Natural killer cell treated with Interleukin-12 subunit alpha and Interleukin-12 subunit beta and Interleukin-15 and Interleukin-18, amount 100 ng/mL, for 72 hours (primary cell): ENCODE results near the gene PER2. TPM values are rescaled to one million over a fixed set of nuclear protein-coding genes. Genes with fewer than 3 reads are reported as not detected.
A peak's percentile ranks its signal among the peaks of the same experiment; 100 is the strongest.
"Not testable (repeated sequence)": the region's sequence is repeated elsewhere in the genome, so short reads cannot be mapped to it uniquely, and the experiment has no call there.

Experiments used
- ATAC-seq, 2 donors: fragments of 150-1000 bp; cut with Tn5 transposase in 1 of 2; sonication (Bioruptor Pico), chemical (Tn5 transposase) in 1 of 2; 2 replicates each; pipeline ENCODE4 v1.10.0; 2021
- DNase-seq: peaks from one replicate; pipeline ENCODE4 v3.0.0; 2022; ENCODE audit warnings: low spot score
- H3K27ac Mint-ChIP-seq, 2 donors: 1 replicate in 1 of 2; 2 replicates in 1 of 2; pipeline ENCODE4 v1.8.0; 2022; ENCODE audit warnings: mixed read lengths in 2 of 2, mild to moderate bottlenecking in 1 of 2, moderate library complexity in 1 of 2
- H3K27me3 Mint-ChIP-seq, 2 donors: 1 replicate in 1 of 2; 2 replicates in 1 of 2; pipeline ENCODE4 v1.8.0; 2022; ENCODE audit warnings: mixed read lengths in 2 of 2
- H3K36me3 Mint-ChIP-seq: one replicate; pipeline ENCODE4 v1.8.0; 2022; ENCODE audit warnings: mixed read lengths
- H3K4me1 Mint-ChIP-seq, 2 donors: 1 replicate in 1 of 2; 2 replicates in 1 of 2; pipeline ENCODE4 v1.8.0; 2022; ENCODE audit warnings: low read depth in 2 of 2, mixed read lengths in 2 of 2, mild to moderate bottlenecking in 1 of 2
- H3K4me3 Mint-ChIP-seq: one replicate; pipeline ENCODE4 v1.8.0; 2022; ENCODE audit warnings: mixed read lengths
- H3K9me3 Mint-ChIP-seq: 2 replicates; pipeline ENCODE4 v1.8.0; 2022; ENCODE audit warnings: mixed read lengths
- total RNA-seq, 2 donors: library from RNA; stranded (reverse); gene quantifications; one replicate each; pipeline ENCODE4 v1.2.3, GENCODE V29; 2022

Gene PER2
- total RNA-seq: 10 to 100 TPM; 13.8 to 18.4 TPM

DNA sequence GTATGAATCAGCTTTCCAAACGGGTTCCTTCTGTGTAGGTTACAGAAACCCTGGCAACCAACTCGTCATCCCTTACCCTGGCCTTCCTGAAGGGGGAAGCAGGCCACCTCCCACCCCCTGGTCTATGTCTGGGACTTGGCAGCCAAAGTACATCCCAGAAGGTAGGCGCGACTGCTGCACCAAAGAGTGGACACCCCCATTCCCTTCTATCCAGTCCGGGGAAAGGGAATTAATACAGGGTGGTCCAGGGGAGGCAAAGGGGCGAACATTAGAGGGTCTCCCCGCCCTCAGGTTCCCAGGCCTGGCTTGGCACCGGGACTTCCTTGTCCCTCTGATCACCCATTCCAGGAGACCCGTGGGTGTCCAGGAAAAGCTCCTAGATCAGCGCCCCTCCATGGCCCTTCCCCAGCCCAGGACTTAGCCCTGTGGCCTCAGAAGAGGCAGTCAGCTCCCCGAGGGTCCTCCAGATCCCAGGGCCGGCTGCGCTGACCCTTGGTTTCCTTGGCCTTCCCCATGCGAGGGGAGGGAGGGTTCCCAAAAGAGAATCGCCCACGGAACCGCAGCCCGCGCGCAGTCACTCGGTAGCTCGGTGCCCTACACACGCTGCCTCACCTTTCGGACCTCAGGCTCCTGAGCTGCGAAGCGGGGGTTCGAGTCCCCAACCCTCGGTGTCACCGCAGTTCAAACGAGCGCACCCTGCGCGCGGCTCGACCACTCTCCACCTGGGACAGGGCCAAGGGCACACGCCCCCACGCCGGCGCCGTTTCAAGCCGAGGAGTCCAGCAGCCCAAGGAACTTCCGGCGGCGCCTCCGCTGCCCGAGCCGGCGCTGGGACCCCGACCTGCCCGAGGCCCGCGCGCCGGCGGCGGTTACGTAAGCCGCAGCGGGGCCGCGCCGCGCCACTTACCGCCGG is at the start of gene PER2:
PER2 (minus strand) TSS at position 874 of the 913 bp plus-strand sequence. CDS start 10,674 bp downstream, outside the sequence.
- Mint-ChIP-seq H3K9me3 (no peaks in the 10 kb centered on the region), H3K27ac (peak within 1 kb of the TSS; percentile 92 to 93), H3K27me3 (no peaks in the 10 kb centered on the region), H3K36me3 (no peaks in the 10 kb centered on the region), H3K4me3 (peak within 1 kb of the TSS; percentile 93), H3K4me1 (peaks cover 33 to 39% of the 10 kb centered on the region in 2 donors)
- ATAC-seq: peak; percentile 57 to 60
- DNase-seq: peak; percentile 63

GRCh38 chr2:238337846-238338245 is 49.4 kb upstream of the PER2 start:
- Mint-ChIP-seq H3K27ac (no peak overlapping the region), H3K4me3 (no peak overlapping the region), H3K4me1 (peaks cover 0 to 5% of the 10 kb centered on the region in 2 donors), H3K36me3 (no peaks in the 10 kb centered on the region), H3K9me3 (no peaks in the 10 kb centered on the region), H3K27me3 (no peaks in the 10 kb centered on the region)
- ATAC-seq: no peak
- DNase-seq: no peak

GRCh38 chr2:238336793-238337444 is 48.5 kb upstream of the PER2 start:
- Mint-ChIP-seq H3K4me3 (no peak overlapping the region), H3K27ac (no peak overlapping the region), H3K4me1 (peaks cover 0 to 5% of the 10 kb centered on the region in 2 donors), H3K9me3 (no peaks in the 10 kb centered on the region), H3K27me3 (no peaks in the 10 kb centered on the region), H3K36me3 (no peaks in the 10 kb centered on the region)
- ATAC-seq (no peak), DNase-seq (no peak)

DNA sequence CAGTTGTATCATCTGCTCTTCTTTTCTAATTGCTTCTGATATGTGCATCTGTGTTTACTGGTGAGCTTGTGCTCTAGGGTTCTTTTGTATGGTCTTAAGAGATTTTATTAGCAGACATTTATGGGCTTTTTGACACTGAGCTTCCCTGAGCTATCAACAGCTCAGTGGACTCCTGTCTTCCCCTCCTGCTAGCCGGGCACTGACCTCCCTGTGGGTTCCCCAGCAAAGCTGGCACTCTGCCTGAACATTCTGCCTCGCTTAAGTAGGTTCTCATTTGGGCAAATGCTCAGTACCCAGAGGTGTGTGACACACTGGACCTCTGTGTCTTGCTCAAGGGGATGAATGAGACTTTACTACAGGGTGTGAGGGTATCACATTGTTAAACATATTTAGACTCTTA is 47.7 kb upstream of the PER2 start:
- no peak for DNase-seq
- no peak for ATAC-seq
- no peak overlapping the region for H3K4me3 Mint-ChIP-seq
- H3K27ac Mint-ChIP-seq: no peak overlapping the region
- peaks cover 0 to 5% of the 10 kb centered on the region in 2 donors for H3K4me1 Mint-ChIP-seq
- no peaks in the 10 kb centered on the region for H3K27me3 Mint-ChIP-seq
- no peaks in the 10 kb centered on the region for H3K36me3 Mint-ChIP-seq
- no peaks in the 10 kb centered on the region for H3K9me3 Mint-ChIP-seq

DNA sequence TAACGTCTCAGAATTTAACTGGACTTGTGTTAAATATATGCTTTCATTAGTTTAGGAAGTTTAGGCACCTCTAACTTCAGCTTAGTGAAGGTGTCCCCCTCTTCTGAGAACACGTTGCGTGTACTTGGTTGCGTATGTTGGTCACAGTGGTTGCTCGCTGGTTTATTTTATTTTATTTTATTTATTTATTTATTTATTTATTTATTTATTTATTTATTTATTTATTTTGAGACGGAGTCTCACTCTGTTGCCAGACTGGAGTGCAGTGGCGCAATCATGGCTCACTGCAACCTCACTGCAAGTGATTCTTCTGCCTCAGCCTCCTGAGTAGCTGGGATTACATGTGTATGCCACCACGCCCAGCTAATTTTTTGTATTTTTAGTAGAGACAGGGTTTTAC is 47.2 kb upstream of the PER2 start:
- H3K27me3 Mint-ChIP-seq, DNase-seq, H3K36me3 Mint-ChIP-seq, H3K9me3 Mint-ChIP-seq, H3K27ac Mint-ChIP-seq, H3K4me3 Mint-ChIP-seq, H3K4me1 Mint-ChIP-seq, ATAC-seq: not testable (repeated sequence)

- DNase-seq (no peak), ATAC-seq (no peak)
- no peak overlapping the region for H3K4me3 Mint-ChIP-seq
- no peaks in the 10 kb centered on the region for H3K36me3 Mint-ChIP-seq
- peaks cover 0 to 5% of the 10 kb centered on the region in 2 donors for H3K4me1 Mint-ChIP-seq
- H3K27ac Mint-ChIP-seq: no peak overlapping the region
- no peaks in the 10 kb centered on the region for H3K9me3 Mint-ChIP-seq
- H3K27me3 Mint-ChIP-seq: no peaks in the 10 kb centered on the region
These were observed 46.5 kb upstream of the PER2 start for GRCh38 chr2:238334885-238335284.

GRCh38 chr2:238331916-238332315 is 43.5 kb upstream of the PER2 start:
- no peak for ATAC-seq
- no peak overlapping the region for H3K27ac Mint-ChIP-seq
- H3K4me3 Mint-ChIP-seq: no peak overlapping the region
- H3K27me3 Mint-ChIP-seq: no peaks in the 10 kb centered on the region
- peaks cover 0 to 5% of the 10 kb centered on the region in 2 donors for H3K4me1 Mint-ChIP-seq
- H3K36me3 Mint-ChIP-seq: peaks cover 23% of the 10 kb centered on the region
- no peaks in the 10 kb centered on the region for H3K9me3 Mint-ChIP-seq
- DNase-seq: no peak

GRCh38 chr2:238330391-238330790 is 42.0 kb upstream of the PER2 start:
- Mint-ChIP-seq H3K27me3 (no peaks in the 10 kb centered on the region), H3K9me3 (no peaks in the 10 kb centered on the region), H3K4me1 (peaks cover 0 to 5% of the 10 kb centered on the region in 2 donors), H3K4me3 (no peak overlapping the region), H3K36me3 (peaks cover 23% of the 10 kb centered on the region), H3K27ac (no peak overlapping the region)
- ATAC-seq: no peak
- DNase-seq: no peak

- ATAC-seq: no peak
- Mint-ChIP-seq H3K36me3 (peaks cover 23% of the 10 kb centered on the region), H3K27me3 (no peaks in the 10 kb centered on the region), H3K9me3 (no peaks in the 10 kb centered on the region), H3K4me3 (no peak overlapping the region), H3K27ac (no peak overlapping the region), H3K4me1 (no peaks in the 10 kb centered on the region)
- no peak for DNase-seq
These were observed 39.3 kb upstream of the PER2 start for GRCh38 chr2:238327751-238328150.

DNA sequence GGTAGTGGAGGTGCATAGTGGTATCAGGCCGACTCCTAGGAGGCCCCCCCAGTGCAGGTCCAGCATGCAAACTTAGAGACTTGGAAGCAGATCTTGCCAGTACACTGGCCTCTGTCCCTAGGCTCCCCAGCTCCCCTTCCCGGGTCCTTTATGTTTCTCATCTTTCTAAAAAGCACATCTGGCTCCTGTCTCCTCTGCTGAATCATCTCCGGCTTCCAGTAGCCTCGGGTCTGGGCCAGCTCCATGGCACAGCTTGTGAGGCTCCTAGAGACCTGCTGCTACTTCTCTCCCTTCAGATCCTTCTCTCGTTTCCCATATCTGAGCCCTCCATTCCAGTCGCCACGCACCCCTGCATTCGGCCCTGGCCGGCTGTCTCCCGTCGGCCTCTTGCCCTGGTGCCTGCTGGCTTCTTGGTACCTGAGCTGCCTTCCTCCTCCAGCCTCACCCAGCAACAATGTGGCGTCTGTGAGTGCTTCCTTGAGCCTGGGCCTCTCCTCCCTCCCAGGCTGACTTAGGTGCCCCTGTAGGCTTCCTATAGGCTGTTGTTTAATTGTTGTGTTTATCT is 38.5 kb upstream of the PER2 start:
- no peak for DNase-seq
- Mint-ChIP-seq H3K9me3 (no peaks in the 10 kb centered on the region), H3K4me1 (peaks cover under 1% of the 10 kb centered on the region in 2 donors), H3K27me3 (no peaks in the 10 kb centered on the region), H3K27ac (no peak overlapping the region), H3K36me3 (peaks cover 23% of the 10 kb centered on the region), H3K4me3 (no peak overlapping the region)
- no peak for ATAC-seq

DNA sequence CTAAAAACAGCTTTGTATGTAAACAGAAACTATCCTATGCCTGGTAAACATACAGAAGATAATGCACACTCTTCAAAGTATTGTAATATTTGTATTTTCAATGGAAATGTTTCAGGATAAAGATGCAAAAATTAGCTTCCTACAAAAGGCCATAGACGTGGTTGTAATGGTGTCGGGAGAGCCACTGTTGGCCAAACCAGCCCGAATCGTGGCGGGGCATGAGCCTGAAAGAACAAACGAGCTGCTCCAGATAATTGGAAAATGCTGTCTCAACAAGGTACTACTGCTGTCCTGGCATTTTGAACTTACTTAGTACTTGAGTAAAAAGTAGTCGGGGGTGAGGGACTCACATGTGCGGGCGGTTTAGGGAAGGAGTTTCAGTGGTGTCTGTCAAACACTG is 37.3 kb upstream of the PER2 start:
- H3K27me3 Mint-ChIP-seq: no peaks in the 10 kb centered on the region
- DNase-seq (no peak), ATAC-seq (no peak)
- no peak overlapping the region for H3K27ac Mint-ChIP-seq
- no peaks in the 10 kb centered on the region for H3K9me3 Mint-ChIP-seq
- H3K36me3 Mint-ChIP-seq: peaks cover 23% of the 10 kb centered on the region
- no peak overlapping the region for H3K4me3 Mint-ChIP-seq
- H3K4me1 Mint-ChIP-seq: peaks cover 5 to 10% of the 10 kb centered on the region in 2 donors

GRCh38 chr2:238324248-238324647 is 35.8 kb upstream of the PER2 start:
- not testable (repeated sequence) for H3K27me3 Mint-ChIP-seq, DNase-seq, H3K4me1 Mint-ChIP-seq, H3K9me3 Mint-ChIP-seq, H3K4me3 Mint-ChIP-seq, ATAC-seq
- Mint-ChIP-seq H3K27ac (peak overlapping the region in 1 of 2 donors; percentile 6), H3K36me3 (peaks cover 18% of the 10 kb centered on the region)

DNA sequence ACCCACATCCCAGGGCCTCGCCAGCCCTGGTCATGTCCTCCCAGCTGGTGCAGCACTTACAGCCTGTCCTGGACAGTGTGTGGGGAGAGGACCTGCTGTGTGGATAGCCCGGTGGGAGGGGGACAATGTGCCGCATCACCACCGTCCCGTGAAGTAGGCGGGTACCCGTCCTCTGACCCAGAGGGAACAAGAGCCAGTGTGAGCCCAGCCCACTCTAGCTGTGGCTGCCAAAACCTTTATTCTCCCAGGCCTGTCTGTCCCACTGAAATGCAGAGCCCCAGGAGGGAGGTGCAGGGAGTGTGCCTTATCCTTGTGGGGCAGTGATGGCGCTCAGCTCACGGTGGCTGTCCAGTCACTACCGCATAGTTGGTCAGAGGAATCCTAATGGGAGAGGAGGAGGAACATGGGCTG is 33.6 kb upstream of the PER2 start:
- peaks cover 5 to 10% of the 10 kb centered on the region in 2 donors for H3K4me1 Mint-ChIP-seq
- H3K27me3 Mint-ChIP-seq: no peaks in the 10 kb centered on the region
- H3K27ac Mint-ChIP-seq: no peak overlapping the region
- ATAC-seq (no peak), DNase-seq (no peak)
- H3K4me3 Mint-ChIP-seq: peak overlapping the region; percentile 80
- no peaks in the 10 kb centered on the region for H3K36me3 Mint-ChIP-seq
- no peaks in the 10 kb centered on the region for H3K9me3 Mint-ChIP-seq

DNA sequence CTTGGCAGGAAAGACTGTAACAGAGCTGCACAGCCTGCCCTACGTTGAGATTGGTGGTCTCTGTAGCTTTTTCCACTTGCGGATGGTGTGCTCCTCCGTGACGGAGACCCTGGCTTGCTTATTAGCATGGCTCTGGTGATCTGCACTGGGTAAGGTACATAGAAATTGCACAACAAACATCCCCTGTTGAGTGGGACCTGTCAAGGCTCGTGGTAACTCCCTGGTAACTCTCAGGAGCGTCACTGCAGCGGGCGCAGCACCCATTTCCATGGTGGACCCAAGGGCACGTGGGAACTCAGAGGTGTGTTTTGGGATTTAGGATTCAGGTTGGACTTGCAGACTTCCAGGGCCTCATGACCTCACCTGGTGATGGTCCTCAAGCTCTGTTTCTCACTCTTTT is 33.1 kb upstream of the PER2 start:
- no peak overlapping the region for H3K27ac Mint-ChIP-seq

More for the DNA sequence above, 33.1 kb upstream of the PER2 start:
- Mint-ChIP-seq H3K36me3 (no peaks in the 10 kb centered on the region), H3K9me3 (no peaks in the 10 kb centered on the region), H3K27me3 (peaks cover 1 to 2% of the 10 kb centered on the region in 2 donors), H3K4me1 (peaks cover 5 to 10% of the 10 kb centered on the region in 2 donors), H3K4me3 (peak overlapping the region; percentile 80)
- ATAC-seq (no peak), DNase-seq (no peak)
